SK-N-MC (cell line): ENCODE data around the gene MINDY4B.

Experiments
- FOXP2 ChIP-seq: optimal IDR thresholded peaks from 2 replicates; pipeline ENCODE3; 2011; ENCODE audit warnings: mild to moderate bottlenecking, moderate library complexity; ENCODE audit not compliant: insufficient read depth; ENCODE audit errors: extremely low read length, control extremely low read depth
- POLR2AphosphoS5 ChIP-seq: IDR thresholded peaks from 2 replicates; pipeline ENCODE4 v1.6.1; 2012; ENCODE audit warnings: mild to moderate bottlenecking, low read depth, low read length, borderline replicate concordance

DNA sequence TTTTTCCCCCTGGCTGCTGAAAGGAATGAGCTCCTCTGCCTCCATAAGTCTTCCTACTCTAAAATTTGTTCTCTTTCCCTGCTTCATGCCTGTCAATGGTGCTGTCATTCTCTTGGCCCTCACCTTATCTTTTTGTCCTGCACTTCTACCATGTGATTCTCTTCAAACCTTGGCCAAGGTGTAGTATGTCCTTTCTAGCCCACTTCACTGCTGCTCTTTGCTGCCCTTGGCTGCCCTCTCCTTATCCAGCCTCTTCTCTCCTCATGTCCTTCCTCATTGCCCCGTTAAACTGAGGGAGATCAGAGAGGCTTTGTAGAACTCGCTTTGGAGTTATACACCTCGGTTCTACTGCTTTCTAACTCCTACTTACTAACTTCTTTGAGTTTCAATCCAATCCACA lies 19.7 kb downstream of the MINDY4B start:
- no peak for TF ChIP-seq POLR2AphosphoS5
- no peak for TF ChIP-seq FOXP2
